ENCODE measurements around the gene CYB5A. TPM values are rescaled to one million over a fixed set of nuclear protein-coding genes. Genes with fewer than 3 reads are reported as not detected.

The CYB5A gene
- total RNA-seq, 1 donor from 2014 or later, result 38.1 TPM

DNA sequence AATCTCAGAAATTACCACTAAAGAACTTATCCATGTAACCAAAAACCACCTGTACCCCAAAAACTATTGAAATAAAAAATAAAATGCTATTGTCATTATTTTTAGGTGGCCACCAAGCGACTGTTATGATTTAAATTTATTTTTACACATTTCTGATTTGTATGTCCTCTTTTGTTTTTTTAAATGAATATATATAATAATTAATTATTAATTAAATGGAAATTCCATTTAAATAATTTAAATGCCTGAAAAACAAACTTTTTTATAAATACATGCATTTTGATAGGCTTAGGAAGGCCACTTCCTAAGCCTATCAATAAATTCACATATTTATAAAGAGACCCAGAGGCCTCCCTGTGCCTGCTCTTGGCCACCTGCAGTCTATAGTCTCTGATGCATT lies 52.2 kb downstream of the CYB5A start:
- DNase-seq (ENCODE audit: low read depth, low spot score), result no peak
- Mint-ChIP-seq H3K27ac (ENCODE audit: unreplicated experiment) (no peak overlapping the region), H3K9me3 (no peaks in the 10 kb centered on the region), H3K4me3 (no peak overlapping the region), H3K4me1 (peaks cover 3% of the 10 kb centered on the region), H3K36me3 (ENCODE audit: low read depth) (no peaks in the 10 kb centered on the region), H3K27me3 (ENCODE audit: low read depth) (peaks cover 4% of the 10 kb centered on the region)
- TF ChIP-seq, protein P1, sequence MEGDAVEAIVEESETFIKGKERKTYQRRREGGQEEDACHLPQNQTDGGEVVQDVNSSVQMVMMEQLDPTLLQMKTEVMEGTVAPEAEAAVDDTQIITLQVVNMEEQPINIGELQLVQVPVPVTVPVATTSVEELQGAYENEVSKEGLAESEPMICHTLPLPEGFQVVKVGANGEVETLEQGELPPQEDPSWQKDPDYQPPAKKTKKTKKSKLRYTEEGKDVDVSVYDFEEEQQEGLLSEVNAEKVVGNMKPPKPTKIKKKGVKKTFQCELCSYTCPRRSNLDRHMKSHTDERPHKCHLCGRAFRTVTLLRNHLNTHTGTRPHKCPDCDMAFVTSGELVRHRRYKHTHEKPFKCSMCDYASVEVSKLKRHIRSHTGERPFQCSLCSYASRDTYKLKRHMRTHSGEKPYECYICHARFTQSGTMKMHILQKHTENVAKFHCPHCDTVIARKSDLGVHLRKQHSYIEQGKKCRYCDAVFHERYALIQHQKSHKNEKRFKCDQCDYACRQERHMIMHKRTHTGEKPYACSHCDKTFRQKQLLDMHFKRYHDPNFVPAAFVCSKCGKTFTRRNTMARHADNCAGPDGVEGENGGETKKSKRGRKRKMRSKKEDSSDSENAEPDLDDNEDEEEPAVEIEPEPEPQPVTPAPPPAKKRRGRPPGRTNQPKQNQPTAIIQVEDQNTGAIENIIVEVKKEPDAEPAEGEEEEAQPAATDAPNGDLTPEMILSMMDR (conservative IDR thresholded peaks at IDR 0.05), result no peak

DNA sequence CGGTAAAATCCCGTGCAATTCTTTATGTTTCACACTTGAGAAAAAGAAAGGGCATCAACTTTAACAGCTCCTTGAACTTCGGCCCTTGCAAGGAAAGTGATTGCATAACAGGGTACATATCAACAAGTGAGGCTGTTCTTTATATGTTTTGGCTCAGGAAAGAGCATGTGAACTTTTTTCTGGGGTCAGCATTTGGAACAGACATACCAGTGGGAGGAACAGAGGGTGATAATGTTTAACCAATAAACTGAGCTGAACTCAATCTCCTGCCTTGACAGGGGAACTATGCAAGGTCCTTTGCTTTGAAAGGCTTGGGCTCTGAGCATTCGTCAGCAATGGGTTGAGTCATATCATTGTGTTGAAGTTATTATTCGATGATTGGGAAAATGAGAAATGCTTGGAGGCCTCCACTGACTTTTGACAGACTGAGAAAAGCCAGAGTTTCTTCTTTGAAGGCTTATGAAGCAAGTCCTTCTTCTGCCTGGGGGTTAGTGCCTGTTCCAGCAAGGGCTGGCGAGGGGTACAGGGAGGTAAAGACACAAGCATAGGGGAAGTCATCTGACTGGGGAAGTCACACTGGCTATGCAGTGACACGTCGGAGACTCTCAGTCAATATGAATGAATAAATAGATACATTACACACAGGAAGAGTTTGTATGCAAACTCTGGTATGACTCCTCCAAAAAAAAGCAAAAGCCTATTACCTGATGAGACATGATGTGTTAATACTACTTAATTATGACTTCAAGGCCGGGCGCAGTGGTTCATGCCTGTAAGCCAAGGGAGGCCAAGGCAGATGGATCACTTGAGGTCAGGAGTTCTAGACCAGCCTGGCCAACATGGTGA lies 57.2 kb downstream of the CYB5A start:
- H3K9me3 Mint-ChIP-seq, result no peaks in the 10 kb centered on the region
- peak overlapping the region; percentile 45 for H3K27ac Mint-ChIP-seq (ENCODE audit: unreplicated experiment)

DNA sequence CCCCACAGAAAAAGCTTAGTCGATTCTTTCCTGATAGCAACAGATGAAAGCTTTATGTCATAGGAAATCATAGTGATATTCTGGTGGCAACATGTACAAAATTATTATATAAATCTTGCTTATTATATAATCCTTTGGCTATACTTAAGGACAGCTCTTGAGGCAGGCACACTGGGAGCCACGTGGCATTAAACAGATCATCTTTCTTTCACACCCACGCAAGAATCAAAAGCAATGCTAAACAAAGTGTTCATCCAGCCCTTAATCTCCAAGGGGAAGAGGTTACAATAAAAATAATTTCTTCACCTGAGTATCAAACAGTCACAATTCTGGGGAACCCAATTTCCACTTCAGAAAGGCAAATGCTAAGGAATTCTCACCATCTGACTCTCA lies 57.8 kb downstream of the CYB5A start:
- Mint-ChIP-seq H3K4me3 (no peak overlapping the region), H3K27me3 (ENCODE audit: low read depth) (no peaks in the 10 kb centered on the region), H3K9me3 (no peaks in the 10 kb centered on the region), H3K27ac (ENCODE audit: unreplicated experiment) (no peak overlapping the region), H3K4me1 (peaks cover 9% of the 10 kb centered on the region), H3K36me3 (ENCODE audit: low read depth) (no peaks in the 10 kb centered on the region)
- no peak for DNase-seq (ENCODE audit: low read depth, low spot score)
- TF ChIP-seq, protein P1 (conservative IDR thresholded peaks at IDR 0.05), result no peak

More for the DNA sequence above, 57.2 kb downstream of the CYB5A start:
- Mint-ChIP-seq H3K27me3 (ENCODE audit: low read depth) (no peaks in the 10 kb centered on the region), H3K4me1 (peaks cover 9% of the 10 kb centered on the region), H3K4me3 (no peak overlapping the region), H3K36me3 (ENCODE audit: low read depth) (no peaks in the 10 kb centered on the region)
- TF ChIP-seq, protein P1 (conservative IDR thresholded peaks at IDR 0.05), result no peak
- no peak for DNase-seq (ENCODE audit: low read depth, low spot score)

DNA sequence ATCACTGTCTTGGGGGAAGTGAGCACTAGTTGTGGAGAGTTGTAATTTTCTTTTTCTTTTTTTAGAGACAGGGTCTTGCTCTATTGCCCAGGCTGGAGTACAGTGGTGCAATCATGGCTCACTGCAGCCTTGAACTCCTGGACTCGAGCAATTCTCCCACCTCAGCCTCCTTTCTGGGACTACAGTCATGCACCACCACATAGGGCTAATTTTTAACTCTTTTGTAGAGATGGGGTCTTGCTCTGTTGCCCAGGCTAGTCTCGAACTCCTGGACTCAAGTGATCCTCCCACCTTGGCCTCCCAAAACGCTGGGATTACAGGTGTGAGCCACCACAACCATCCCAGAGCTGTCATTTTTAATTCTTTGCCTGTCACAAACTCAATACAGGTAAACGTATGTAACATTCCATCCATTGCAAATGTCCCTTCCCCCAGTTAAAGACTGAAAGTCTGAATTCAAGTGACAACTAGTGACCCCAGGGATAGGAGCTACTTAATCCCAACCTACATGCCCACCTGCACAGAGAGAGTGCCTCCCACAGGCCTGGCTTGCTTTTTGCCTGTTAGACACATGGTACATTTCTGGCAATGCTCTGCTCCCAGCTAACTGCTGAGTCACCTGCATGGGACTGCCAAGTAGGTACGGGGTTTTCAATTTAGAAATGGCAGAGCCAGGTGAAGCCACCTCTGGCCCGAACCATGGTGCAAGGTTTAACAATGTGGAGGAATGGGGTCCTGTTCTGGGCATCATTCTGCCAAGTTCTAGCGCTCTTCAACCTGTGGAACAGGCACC lies 60.6 kb downstream of the CYB5A start:
- Mint-ChIP-seq H3K4me3 (no peak overlapping the region), H3K9me3 (no peaks in the 10 kb centered on the region), H3K36me3 (ENCODE audit: low read depth) (no peaks in the 10 kb centered on the region), H3K27me3 (ENCODE audit: low read depth) (no peaks in the 10 kb centered on the region), H3K4me1 (peaks cover 9% of the 10 kb centered on the region), H3K27ac (ENCODE audit: unreplicated experiment) (no peak overlapping the region)
- TF ChIP-seq, protein P1 (conservative IDR thresholded peaks at IDR 0.05), result no peak
- no peak for DNase-seq (ENCODE audit: low read depth, low spot score)

DNA sequence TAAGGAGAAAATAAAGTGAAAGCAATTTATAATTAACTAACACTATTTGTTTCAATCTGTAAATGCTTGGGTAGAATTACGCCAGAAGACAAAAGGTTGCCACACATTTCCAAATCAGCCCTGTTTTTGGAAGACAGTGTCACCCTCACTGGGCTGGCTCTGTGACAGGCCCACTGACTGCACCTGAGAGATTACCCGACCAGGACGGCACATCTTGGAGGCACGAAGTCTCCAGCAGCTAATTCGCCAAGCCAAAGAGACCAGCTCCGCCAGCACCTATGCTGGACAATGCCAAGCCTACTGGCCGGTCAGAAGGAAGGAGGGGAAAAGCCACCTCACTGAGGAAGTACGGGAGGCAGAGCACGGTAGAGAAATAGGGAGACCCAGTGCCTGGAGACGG lies 61.9 kb downstream of the CYB5A start:
- Mint-ChIP-seq H3K4me3 (no peak overlapping the region), H3K27ac (ENCODE audit: unreplicated experiment) (no peak overlapping the region), H3K36me3 (ENCODE audit: low read depth) (no peaks in the 10 kb centered on the region), H3K4me1 (peaks cover 9% of the 10 kb centered on the region), H3K9me3 (no peaks in the 10 kb centered on the region), H3K27me3 (ENCODE audit: low read depth) (no peaks in the 10 kb centered on the region)
- TF ChIP-seq, protein P1 (conservative IDR thresholded peaks at IDR 0.05), result no peak
- DNase-seq (ENCODE audit: low read depth, low spot score), result no peak
